PFSK-1 (cell line): ENCODE results near the gene ATP6V1G2.

ENCODE experiments used
- POLR2AphosphoS5 ChIP-seq: IDR thresholded peaks from 2 replicates; pipeline ENCODE4 v1.6.1; 2012; ENCODE audit warnings: low read depth, mild to moderate bottlenecking, control low read depth, low read length, moderate library complexity
- SIN3A ChIP-seq: IDR thresholded peaks from 2 replicates; pipeline ENCODE4 v1.6.1; 2012; ENCODE audit warnings: mild to moderate bottlenecking, low read length, moderate library complexity, borderline replicate concordance; ENCODE audit not compliant: insufficient read depth
- TAF1 ChIP-seq: IDR thresholded peaks from 2 replicates; pipeline ENCODE4 v1.6.1; 2012; ENCODE audit warnings: low read length, control low read depth, borderline replicate concordance; ENCODE audit not compliant: insufficient read depth
- TF ChIP-seq, protein P1 (sequence below), 2 experiments: IDR thresholded peaks; 2 replicates each; pipeline versions ENCODE4 v1.6.1 to v1.8.0; 2011 to 2012; ENCODE audit warnings: low read depth in 2 of 2, low read length in 2 of 2, control low read depth in 1 of 2, inconsistent platforms in 1 of 2, mild to moderate bottlenecking in 1 of 2, moderate library complexity in 1 of 2; ENCODE audit not compliant: insufficient read depth in 1 of 2

GRCh38 chr6:31556307-31556706, 9.9 kb upstream of the ATP6V1G2 start:
- TF ChIP-seq, protein P1, sequence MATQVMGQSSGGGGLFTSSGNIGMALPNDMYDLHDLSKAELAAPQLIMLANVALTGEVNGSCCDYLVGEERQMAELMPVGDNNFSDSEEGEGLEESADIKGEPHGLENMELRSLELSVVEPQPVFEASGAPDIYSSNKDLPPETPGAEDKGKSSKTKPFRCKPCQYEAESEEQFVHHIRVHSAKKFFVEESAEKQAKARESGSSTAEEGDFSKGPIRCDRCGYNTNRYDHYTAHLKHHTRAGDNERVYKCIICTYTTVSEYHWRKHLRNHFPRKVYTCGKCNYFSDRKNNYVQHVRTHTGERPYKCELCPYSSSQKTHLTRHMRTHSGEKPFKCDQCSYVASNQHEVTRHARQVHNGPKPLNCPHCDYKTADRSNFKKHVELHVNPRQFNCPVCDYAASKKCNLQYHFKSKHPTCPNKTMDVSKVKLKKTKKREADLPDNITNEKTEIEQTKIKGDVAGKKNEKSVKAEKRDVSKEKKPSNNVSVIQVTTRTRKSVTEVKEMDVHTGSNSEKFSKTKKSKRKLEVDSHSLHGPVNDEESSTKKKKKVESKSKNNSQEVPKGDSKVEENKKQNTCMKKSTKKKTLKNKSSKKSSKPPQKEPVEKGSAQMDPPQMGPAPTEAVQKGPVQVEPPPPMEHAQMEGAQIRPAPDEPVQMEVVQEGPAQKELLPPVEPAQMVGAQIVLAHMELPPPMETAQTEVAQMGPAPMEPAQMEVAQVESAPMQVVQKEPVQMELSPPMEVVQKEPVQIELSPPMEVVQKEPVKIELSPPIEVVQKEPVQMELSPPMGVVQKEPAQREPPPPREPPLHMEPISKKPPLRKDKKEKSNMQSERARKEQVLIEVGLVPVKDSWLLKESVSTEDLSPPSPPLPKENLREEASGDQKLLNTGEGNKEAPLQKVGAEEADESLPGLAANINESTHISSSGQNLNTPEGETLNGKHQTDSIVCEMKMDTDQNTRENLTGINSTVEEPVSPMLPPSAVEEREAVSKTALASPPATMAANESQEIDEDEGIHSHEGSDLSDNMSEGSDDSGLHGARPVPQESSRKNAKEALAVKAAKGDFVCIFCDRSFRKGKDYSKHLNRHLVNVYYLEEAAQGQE (IDR thresholded peaks at IDR 0.05; ENCODE audit: insufficient read depth in 1 of 2, low read depth in 2 of 2, low read length in 2 of 2), result no peak
- TF ChIP-seq TAF1 (no peak), SIN3A (no peak), POLR2AphosphoS5 (no peak)
